Measurements from ENCODE around the gene CACNA1B. TPM values are rescaled to one million over a fixed set of nuclear protein-coding genes. Genes with fewer than 3 reads are reported as not detected.

The CACNA1B gene
- total and polyA plus RNA-seq, 9 of the 15 experiments (the other 6 are each of a cell fraction or from before 2014, with no cell fraction given), result 0.01 to 0.04 TPM; not detected in 7

GRCh38 chr9:138103111-138103848 is 225.7 kb downstream of the CACNA1B start:
- no peak overlapping the region for H2AFZ ChIP-seq (ENCODE audit: low read depth, low read length)
- peaks cover 0 to 4% of the 10 kb centered on the region in 2 experiments; a peak in 2 of 5 replicates for H3K4me1 ChIP-seq (replicated peaks in 1 of 2; ENCODE audit: control insufficient read depth in 2 of 2, insufficient read depth in 2 of 2, low read length in 2 of 2)
- CTCF ChIA-PET (ENCODE audit: low intra/inter-chr PET ratio), result no interaction called here
- peaks cover 0 to 49% of the 10 kb centered on the region in 2 experiments; a peak in 2 of 5 replicates for H3K27me3 ChIP-seq (ENCODE audit: control insufficient read depth in 2 of 2, insufficient read depth in 2 of 2, low read length in 2 of 2)
- in situ Hi-C loops (cut with MboI), result no loop called here
- H3K79me2 ChIP-seq (ENCODE audit: control insufficient read depth, insufficient read depth, low read length), result no peaks in the 10 kb centered on the region
- FAIRE-seq (no peak), DNase-seq (ENCODE audit: extremely low read depth in 1 of 4, low spot score in 3 of 4) (no peak), ATAC-seq (no peak)
- no TSS peak for BruUV-seq (replicated peaks)
- no peak overlapping the region for H3K9ac ChIP-seq (ENCODE audit: insufficient read depth in 1 of 2, low read depth in 2 of 2, low read length in 2 of 2)
- no peak overlapping the region for H3K4me2 ChIP-seq (ENCODE audit: insufficient read depth, low read length)
- TF ChIP-seq NFE2L1 (tag; IDR thresholded peaks at IDR 0.05; ENCODE audit: borderline replicate concordance, low read depth), result no peak
- no peak for TF ChIP-seq HMG20A (CRISPR knock-in tag; conservative IDR thresholded peaks at IDR 0.05)
- 2% methylated on average over 6 of the region's 6 CpGs for WGBS (ENCODE audit: insufficient coverage, low coverage, missing lambda C conversion rate)
- H3K4me3 ChIP-seq, result no peak overlapping the region
- H4K20me1 ChIP-seq (replicated peaks; ENCODE audit: control insufficient read depth, insufficient read depth, low read length), result no peaks in the 10 kb centered on the region; the same call in 1 of the 2 replicates
- H3K36me3 ChIP-seq (ENCODE audit: control insufficient read depth, insufficient read depth, low read length), result no peaks in the 10 kb centered on the region
- POLR2A ChIA-PET, result interaction anchor here (0.6 to 0.9 kb wide), 3 partner anchors 9 to 484 kb away, joined by 3 to 4 read pairs (median 3); partner anchors contain the start of gene EHMT1
- no peaks in the 10 kb centered on the region for H3K9me1 ChIP-seq (ENCODE audit: control insufficient read depth, insufficient read depth, low read length)
- intact Hi-C loops (cut with micrococcal nuclease), result loop anchor here (5.0 kb wide), 1 partner anchor 431 kb away; no protein-coding TSS in a partner anchor
- no peak overlapping the region for H3K27ac ChIP-seq (ENCODE audit: extremely low read depth, low read depth, low read length)
- H3K9me3 ChIP-seq (replicated peaks; ENCODE audit: control insufficient read depth, insufficient read depth, low read depth, low read length), result no peaks in the 10 kb centered on the region

GRCh38 chr9:138103849-138104206 is 226.2 kb downstream of the CACNA1B start:
- Histone ChIP-seq H3K27me3 (ENCODE audit: control insufficient read depth in 2 of 2, insufficient read depth in 2 of 2, low read length in 2 of 2) (peaks cover 0 to 44% of the 10 kb centered on the region in 2 experiments; a peak in 2 of 5 replicates), H2AFZ (ENCODE audit: low read depth, low read length) (no peak overlapping the region), H3K9me1 (ENCODE audit: control insufficient read depth, insufficient read depth, low read length) (no peaks in the 10 kb centered on the region), H3K9ac (ENCODE audit: insufficient read depth in 1 of 2, low read depth in 2 of 2, low read length in 2 of 2) (no peak overlapping the region), H4K20me1 (replicated peaks; ENCODE audit: control insufficient read depth, insufficient read depth, low read length) (no peaks in the 10 kb centered on the region; the same call in 1 of the 2 replicates), H3K27ac (ENCODE audit: extremely low read depth, low read depth, low read length) (no peak overlapping the region), H3K4me2 (ENCODE audit: insufficient read depth, low read length) (no peak overlapping the region), H3K79me2 (ENCODE audit: control insufficient read depth, insufficient read depth, low read length) (no peaks in the 10 kb centered on the region), H3K9me3 (replicated peaks; ENCODE audit: control insufficient read depth, insufficient read depth, low read depth, low read length) (no peaks in the 10 kb centered on the region), H3K4me1 (replicated peaks in 1 of 2; ENCODE audit: control insufficient read depth in 2 of 2, insufficient read depth in 2 of 2, low read length in 2 of 2) (peaks cover 0 to 4% of the 10 kb centered on the region in 2 experiments; a peak in 2 of 5 replicates), H3K36me3 (ENCODE audit: control insufficient read depth, insufficient read depth, low read length) (no peaks in the 10 kb centered on the region), H3K4me3 (no peak overlapping the region)
- ChIA-PET CTCF (ENCODE audit: low intra/inter-chr PET ratio) (no interaction called here), POLR2A (interaction anchor here (0.6 to 0.9 kb wide), 3 partner anchors 8 to 485 kb away, joined by 3 to 4 read pairs (median 3); partner anchors contain the start of gene EHMT1)
- no TSS peak for BruUV-seq (replicated peaks)
- WGBS (ENCODE audit: insufficient coverage, low coverage, missing lambda C conversion rate), result 0% methylated on average over 3 of the region's 3 CpGs
- FAIRE-seq (no peak), DNase-seq (ENCODE audit: extremely low read depth in 1 of 4, low spot score in 3 of 4) (no peak), ATAC-seq (no peak)
- in situ Hi-C loops (cut with MboI), result no loop called here
- intact Hi-C loops (cut with micrococcal nuclease), result loop anchor here (5.0 kb wide), 1 partner anchor 432 kb away; no protein-coding TSS in a partner anchor
- TF ChIP-seq TGIF2 (CRISPR knock-in tag; IDR thresholded peaks at IDR 0.05) (no peak), NR4A1 (CRISPR knock-in tag; IDR thresholded peaks at IDR 0.05) (no peak), NR4A1 (tag; IDR thresholded peaks at IDR 0.05) (no peak), GATA2 (CRISPR knock-in tag; IDR thresholded peaks at IDR 0.05) (no peak), NR2F6 (CRISPR knock-in tag; IDR thresholded peaks at IDR 0.05) (no peak), MED1 (CRISPR knock-in tag; IDR thresholded peaks at IDR 0.05; ENCODE audit: borderline replicate concordance) (no peak), RAD51 (IDR thresholded peaks at IDR 0.05; ENCODE audit: borderline replicate concordance, low read depth) (no peak), MAFK (IDR thresholded peaks at IDR 0.05; ENCODE audit: low read length) (no peak), GTF2B (IDR thresholded peaks at IDR 0.05; ENCODE audit: extremely low read depth, insufficient read length) (no peak)
- TF ChIP-seq, protein P1, sequence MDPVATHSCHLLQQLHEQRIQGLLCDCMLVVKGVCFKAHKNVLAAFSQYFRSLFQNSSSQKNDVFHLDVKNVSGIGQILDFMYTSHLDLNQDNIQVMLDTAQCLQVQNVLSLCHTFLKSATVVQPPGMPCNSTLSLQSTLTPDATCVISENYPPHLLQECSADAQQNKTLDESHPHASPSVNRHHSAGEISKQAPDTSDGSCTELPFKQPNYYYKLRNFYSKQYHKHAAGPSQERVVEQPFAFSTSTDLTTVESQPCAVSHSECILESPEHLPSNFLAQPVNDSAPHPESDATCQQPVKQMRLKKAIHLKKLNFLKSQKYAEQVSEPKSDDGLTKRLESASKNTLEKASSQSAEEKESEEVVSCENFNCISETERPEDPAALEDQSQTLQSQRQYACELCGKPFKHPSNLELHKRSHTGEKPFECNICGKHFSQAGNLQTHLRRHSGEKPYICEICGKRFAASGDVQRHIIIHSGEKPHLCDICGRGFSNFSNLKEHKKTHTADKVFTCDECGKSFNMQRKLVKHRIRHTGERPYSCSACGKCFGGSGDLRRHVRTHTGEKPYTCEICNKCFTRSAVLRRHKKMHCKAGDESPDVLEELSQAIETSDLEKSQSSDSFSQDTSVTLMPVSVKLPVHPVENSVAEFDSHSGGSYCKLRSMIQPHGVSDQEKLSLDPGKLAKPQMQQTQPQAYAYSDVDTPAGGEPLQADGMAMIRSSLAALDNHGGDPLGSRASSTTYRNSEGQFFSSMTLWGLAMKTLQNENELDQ (CRISPR knock-in tag; IDR thresholded peaks at IDR 0.05; ENCODE audit: borderline replicate concordance), result no peak
